ENCODE data around the gene KRTAP2-3.

Gene KRTAP2-3

DNA sequence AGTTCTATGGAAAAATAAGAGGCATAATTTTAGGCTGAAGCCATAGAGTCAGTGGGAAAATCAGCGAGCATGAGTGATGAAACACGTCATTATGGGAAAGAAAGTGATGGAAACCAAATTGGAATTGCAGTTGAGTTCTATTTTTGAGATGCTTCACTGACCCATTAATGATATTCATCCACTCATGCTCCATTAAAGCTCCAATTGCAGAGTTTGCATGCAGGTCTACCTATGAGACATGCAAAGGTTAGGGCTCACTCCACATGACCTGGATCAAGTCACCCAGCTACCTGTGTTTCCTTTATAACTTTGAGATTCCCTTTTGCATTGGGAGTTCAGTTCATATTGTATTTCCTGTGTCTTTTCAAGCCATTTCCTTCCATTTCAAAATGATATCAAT, 13.8 kb upstream of the KRTAP2-3 start:
- Histone ChIP-seq H2BK15ac (ENCODE audit: low read depth, poor library complexity, severe bottlenecking) (no peak overlapping the region), H3K27me3 (ENCODE audit: control insufficient read depth in 1 of 2, insufficient read depth in 1 of 2, low read length in 2 of 2) (no peaks in the 10 kb centered on the region), H2BK12ac (ENCODE audit: low read length in 2 of 2) (no peak overlapping the region), H3K23ac (ENCODE audit: low read length in 2 of 2) (no peak overlapping the region), H2AFZ (ENCODE audit: low read depth, low read length) (no peak overlapping the region), H2AK5ac (ENCODE audit: low read length, severe bottlenecking) (no peak overlapping the region), H4K91ac (ENCODE audit: low read length) (no peak overlapping the region), H2BK5ac (ENCODE audit: low read depth, low read length, poor library complexity, severe bottlenecking) (no peak overlapping the region), H3K4me1 (ENCODE audit: control insufficient read depth, insufficient read depth, low read depth, low read length) (peaks cover 3% of the 10 kb centered on the region), H3K27ac (ENCODE audit: low read length, poor library complexity, severe bottlenecking) (no peak overlapping the region), H2BK120ac (ENCODE audit: low read depth, low read length) (no peak overlapping the region), H3K9me3 (ENCODE audit: control insufficient read depth, low read length) (no peaks in the 10 kb centered on the region), H3K4me3 (ENCODE audit: insufficient read depth in 1 of 2, low read depth in 1 of 2, low read length in 2 of 2) (no peak overlapping the region), H3K79me1 (replicated peaks; ENCODE audit: low read length, poor library complexity, severe bottlenecking) (no peaks in the 10 kb centered on the region), H4K8ac (ENCODE audit: low read length) (no peak overlapping the region), H3K36me3 (ENCODE audit: control insufficient read depth in 1 of 2, insufficient read depth in 2 of 2, low read depth in 1 of 2, low read length in 2 of 2) (no peaks in the 10 kb centered on the region), H3K14ac (ENCODE audit: low read length in 2 of 2) (no peak overlapping the region), H3K9ac (ENCODE audit: low read length) (no peak overlapping the region), H3K4ac (ENCODE audit: low read depth in 1 of 2, low read length in 2 of 2) (no peak overlapping the region), H3K4me2 (ENCODE audit: low read length, poor library complexity, severe bottlenecking) (no peak overlapping the region), H3K18ac (ENCODE audit: low read depth in 1 of 2, low read length in 2 of 2) (no peak overlapping the region)
- 86% methylated on average over 2 of the region's 2 CpGs for WGBS
- no peak for DNase-seq

DNA sequence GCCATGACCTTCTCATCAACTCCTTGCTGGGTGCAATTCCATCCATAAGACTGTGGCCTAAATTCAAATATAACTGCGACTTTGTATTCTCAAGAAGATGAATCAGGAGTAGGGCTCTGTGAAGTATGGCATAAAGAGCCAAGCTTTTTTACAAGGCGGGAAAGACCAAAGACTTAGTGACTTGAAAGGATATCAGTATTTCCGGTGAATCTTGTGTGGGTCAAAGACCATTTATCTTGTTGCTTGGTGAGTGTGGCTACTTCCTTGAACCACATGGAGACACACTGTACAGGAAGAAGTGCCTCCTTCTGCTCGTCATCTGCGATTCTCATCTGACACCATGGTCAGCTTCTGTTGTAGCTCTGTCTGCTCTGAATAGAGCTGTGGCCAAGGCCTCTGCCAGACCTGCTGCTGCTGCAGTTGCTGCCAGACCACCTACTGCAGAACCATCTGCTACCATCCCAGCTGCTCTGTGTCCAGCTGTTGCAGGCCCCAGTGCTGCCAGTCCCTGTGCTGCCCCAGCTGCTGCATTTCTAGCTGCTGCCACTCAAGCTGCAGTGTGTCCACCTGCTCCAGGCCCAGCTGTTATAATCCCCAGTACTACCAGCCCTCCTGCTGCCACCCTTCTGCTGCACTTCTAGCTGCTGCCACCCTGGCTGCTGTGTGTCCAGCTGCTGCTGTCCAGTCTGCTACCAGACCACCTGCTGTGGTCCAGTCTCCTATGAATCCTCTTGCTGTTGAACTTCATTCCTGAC, 11.9 kb upstream of the KRTAP2-3 start:
- no peak overlapping the region for H4K8ac ChIP-seq (ENCODE audit: low read length)
- 99% methylated on average over 5 of the region's 5 CpGs for WGBS
- no peak overlapping the region for H4K91ac ChIP-seq (ENCODE audit: low read length)
- H2BK120ac ChIP-seq (ENCODE audit: low read depth, low read length) = no peak overlapping the region
- H3K27me3 ChIP-seq (ENCODE audit: control insufficient read depth in 1 of 2, insufficient read depth in 1 of 2, low read length in 2 of 2) = no peaks in the 10 kb centered on the region
- no peak overlapping the region for H3K4ac ChIP-seq (ENCODE audit: low read depth in 1 of 2, low read length in 2 of 2)
- H2BK12ac ChIP-seq (ENCODE audit: low read length in 2 of 2) = no peak overlapping the region
- DNase-seq = no peak
- no peak overlapping the region for H2BK15ac ChIP-seq (ENCODE audit: low read depth, poor library complexity, severe bottlenecking)
- H2BK5ac ChIP-seq (ENCODE audit: low read depth, low read length, poor library complexity, severe bottlenecking) = no peak overlapping the region
- no peaks in the 10 kb centered on the region for H3K9me3 ChIP-seq (ENCODE audit: control insufficient read depth, low read length)
- no peak overlapping the region for H3K9ac ChIP-seq (ENCODE audit: low read length)
- no peak overlapping the region for H3K27ac ChIP-seq (ENCODE audit: low read length, poor library complexity, severe bottlenecking)
- H3K18ac ChIP-seq (ENCODE audit: low read depth in 1 of 2, low read length in 2 of 2) = no peak overlapping the region
- H2AK5ac ChIP-seq (ENCODE audit: low read length, severe bottlenecking) = no peak overlapping the region
- no peaks in the 10 kb centered on the region for H3K79me1 ChIP-seq (replicated peaks; ENCODE audit: low read length, poor library complexity, severe bottlenecking)
- no peak overlapping the region for H3K4me3 ChIP-seq (ENCODE audit: insufficient read depth in 1 of 2, low read depth in 1 of 2, low read length in 2 of 2)
- no peak overlapping the region for H3K23ac ChIP-seq (ENCODE audit: low read length in 2 of 2)
- no peak overlapping the region for H2AFZ ChIP-seq (ENCODE audit: low read depth, low read length)
- no peak overlapping the region for H3K4me2 ChIP-seq (ENCODE audit: low read length, poor library complexity, severe bottlenecking)
- peaks cover 3% of the 10 kb centered on the region for H3K4me1 ChIP-seq (ENCODE audit: control insufficient read depth, insufficient read depth, low read depth, low read length)
- H3K36me3 ChIP-seq (ENCODE audit: control insufficient read depth in 1 of 2, insufficient read depth in 2 of 2, low read depth in 1 of 2, low read length in 2 of 2) = no peaks in the 10 kb centered on the region
- peak overlapping the region in 1 of 2 experiments; percentile 73 for H3K14ac ChIP-seq (ENCODE audit: low read length in 2 of 2)

DNA sequence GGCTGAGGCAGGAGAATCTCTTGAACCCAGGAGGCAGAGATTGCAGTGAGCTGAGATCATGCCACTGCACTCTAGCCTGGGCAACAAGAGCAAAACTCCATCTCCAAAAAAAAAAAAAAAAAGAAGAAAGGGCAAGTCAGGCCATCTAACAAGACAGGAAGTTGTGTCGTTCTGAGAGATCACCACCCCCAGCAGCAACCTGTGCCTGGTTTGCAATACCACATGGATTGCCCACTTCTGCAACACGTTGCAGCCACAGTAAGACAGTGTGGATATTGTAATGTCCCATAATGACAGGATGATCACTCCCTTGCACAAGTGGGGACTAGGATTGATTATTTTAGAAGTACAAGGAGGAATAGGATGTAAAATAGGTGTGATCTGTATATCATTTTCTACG, 9.1 kb upstream of the KRTAP2-3 start:
- Histone ChIP-seq H3K79me1 (replicated peaks; ENCODE audit: low read length, poor library complexity, severe bottlenecking) (no peaks in the 10 kb centered on the region), H2AK5ac (ENCODE audit: low read length, severe bottlenecking) (no peak overlapping the region), H4K8ac (ENCODE audit: low read length) (no peak overlapping the region), H3K9me3 (ENCODE audit: control insufficient read depth, low read length) (no peaks in the 10 kb centered on the region), H2BK12ac (ENCODE audit: low read length in 2 of 2) (no peak overlapping the region), H3K23ac (ENCODE audit: low read length in 2 of 2) (no peak overlapping the region), H3K18ac (ENCODE audit: low read depth in 1 of 2, low read length in 2 of 2) (no peak overlapping the region), H3K14ac (ENCODE audit: low read length in 2 of 2) (no peak overlapping the region), H3K4ac (ENCODE audit: low read depth in 1 of 2, low read length in 2 of 2) (no peak overlapping the region), H3K4me2 (ENCODE audit: low read length, poor library complexity, severe bottlenecking) (no peak overlapping the region), H3K27ac (ENCODE audit: low read length, poor library complexity, severe bottlenecking) (no peak overlapping the region), H4K91ac (ENCODE audit: low read length) (no peak overlapping the region), H3K4me3 (ENCODE audit: insufficient read depth in 1 of 2, low read depth in 1 of 2, low read length in 2 of 2) (no peak overlapping the region), H3K36me3 (ENCODE audit: control insufficient read depth in 1 of 2, insufficient read depth in 2 of 2, low read depth in 1 of 2, low read length in 2 of 2) (no peaks in the 10 kb centered on the region), H3K27me3 (ENCODE audit: control insufficient read depth in 1 of 2, insufficient read depth in 1 of 2, low read length in 2 of 2) (no peaks in the 10 kb centered on the region), H2AFZ (ENCODE audit: low read depth, low read length) (no peak overlapping the region), H2BK15ac (ENCODE audit: low read depth, poor library complexity, severe bottlenecking) (no peak overlapping the region), H2BK120ac (ENCODE audit: low read depth, low read length) (no peak overlapping the region), H3K9ac (ENCODE audit: low read length) (no peak overlapping the region), H3K4me1 (ENCODE audit: control insufficient read depth, insufficient read depth, low read depth, low read length) (peaks cover 5% of the 10 kb centered on the region), H2BK5ac (ENCODE audit: low read depth, low read length, poor library complexity, severe bottlenecking) (no peak overlapping the region)
- 85% methylated on average over 2 of the region's 3 CpGs for WGBS
- no peak for DNase-seq

GRCh38 chr17:41067281-41067680, 7.4 kb upstream of the KRTAP2-3 start:
- H2AFZ ChIP-seq (ENCODE audit: low read depth, low read length) = no peak overlapping the region

More at GRCh38 chr17:41067281-41067680, 7.4 kb upstream of the KRTAP2-3 start:
- H3K9ac ChIP-seq (ENCODE audit: low read length) = no peak overlapping the region
- no peak overlapping the region for H2AK5ac ChIP-seq (ENCODE audit: low read length, severe bottlenecking)
- no peak overlapping the region for H3K14ac ChIP-seq (ENCODE audit: low read length in 2 of 2)
- no peaks in the 10 kb centered on the region for H3K9me3 ChIP-seq (ENCODE audit: control insufficient read depth, low read length)
- no peak overlapping the region for H3K4ac ChIP-seq (ENCODE audit: low read depth in 1 of 2, low read length in 2 of 2)
- no peak for DNase-seq
- no peak overlapping the region for H4K8ac ChIP-seq (ENCODE audit: low read length)
- H3K27me3 ChIP-seq (ENCODE audit: control insufficient read depth in 1 of 2, insufficient read depth in 1 of 2, low read length in 2 of 2) = no peaks in the 10 kb centered on the region
- no peak overlapping the region for H2BK120ac ChIP-seq (ENCODE audit: low read depth, low read length)
- no peak overlapping the region for H3K23ac ChIP-seq (ENCODE audit: low read length in 2 of 2)
- no peak overlapping the region for H2BK15ac ChIP-seq (ENCODE audit: low read depth, poor library complexity, severe bottlenecking)
- H2BK12ac ChIP-seq (ENCODE audit: low read length in 2 of 2) = no peak overlapping the region
- H3K27ac ChIP-seq (ENCODE audit: low read length, poor library complexity, severe bottlenecking) = no peak overlapping the region
- peaks cover 5% of the 10 kb centered on the region for H3K4me1 ChIP-seq (ENCODE audit: control insufficient read depth, insufficient read depth, low read depth, low read length)
- no peaks in the 10 kb centered on the region for H3K79me1 ChIP-seq (replicated peaks; ENCODE audit: low read length, poor library complexity, severe bottlenecking)
- no peak overlapping the region for H2BK5ac ChIP-seq (ENCODE audit: low read depth, low read length, poor library complexity, severe bottlenecking)
- no peak overlapping the region for H4K91ac ChIP-seq (ENCODE audit: low read length)
- H3K4me3 ChIP-seq (ENCODE audit: insufficient read depth in 1 of 2, low read depth in 1 of 2, low read length in 2 of 2) = no peak overlapping the region
- no peak overlapping the region for H3K18ac ChIP-seq (ENCODE audit: low read depth in 1 of 2, low read length in 2 of 2)
- H3K36me3 ChIP-seq (ENCODE audit: control insufficient read depth in 1 of 2, insufficient read depth in 2 of 2, low read depth in 1 of 2, low read length in 2 of 2) = no peaks in the 10 kb centered on the region
- H3K4me2 ChIP-seq (ENCODE audit: low read length, poor library complexity, severe bottlenecking) = no peak overlapping the region

All from mesenchymal stem cell (in vitro differentiated cells and primary cell).